SK-N-SH treated with all-trans-retinoic acid at 6 μM for 48 hours (cell line): ENCODE measurements around the gene TEX11.

Source experiments
- ATAC-seq: fragments of 200-7000 bp; cut with Tn5 transposase; 3 replicates; pipeline ENCODE4 v1.9.1; 2020; ENCODE audit warnings: mild to moderate bottlenecking, moderate library complexity
- ARNTL ChIP-seq: fragments of 450-650 bp; formaldehyde crosslinking; IDR thresholded peaks from 2 replicates; pipeline ENCODE4 v1.5.0; 2020; ENCODE audit warnings: low read depth, mild to moderate bottlenecking, moderate library complexity, borderline replicate concordance
- CSDC2 ChIP-seq: fragments of 250-450 bp; sonication (Bioruptor Pico); IDR thresholded peaks from 2 replicates; pipeline ENCODE4 v1.5.0; 2020; ENCODE audit warnings: mild to moderate bottlenecking, moderate library complexity
- CSRNP3 ChIP-seq: fragments of 250-450 bp; sonication (Bioruptor Pico); IDR thresholded peaks from 2 replicates; pipeline ENCODE4 v1.5.1; 2021; ENCODE audit warnings: mild to moderate bottlenecking, moderate library complexity
- ESRRG ChIP-seq: fragments of 250-450 bp; sonication (Bioruptor Pico); IDR thresholded peaks from 2 replicates; pipeline ENCODE4 v1.6.1; 2021; ENCODE audit warnings: mild to moderate bottlenecking
- GLIS3 ChIP-seq: fragments of 250-450 bp; sonication (Bioruptor Pico); IDR thresholded peaks from 2 replicates; pipeline ENCODE4 v1.5.0; 2020; ENCODE audit warnings: mild to moderate bottlenecking, moderate library complexity
- ISL1 ChIP-seq: fragments of 250-450 bp; sonication (Bioruptor Pico); IDR thresholded peaks from 2 replicates; pipeline ENCODE4 v2.1.2; 2022; ENCODE audit warnings: mild to moderate bottlenecking, moderate library complexity
- OSR1 ChIP-seq: fragments of 250-450 bp; sonication (Bioruptor Pico); IDR thresholded peaks from 2 replicates; pipeline ENCODE4 v1.8.0; 2022; ENCODE audit warnings: moderate library complexity, mild to moderate bottlenecking, inconsistent platforms
- POU6F1 ChIP-seq: fragments of 250-450 bp; sonication (Bioruptor Pico); IDR thresholded peaks from 2 replicates; pipeline ENCODE4 v1.8.0; 2021; ENCODE audit warnings: low read depth, mild to moderate bottlenecking, moderate library complexity, borderline replicate concordance
- PPARA ChIP-seq: fragments of 250-450 bp; sonication (Bioruptor Pico); IDR thresholded peaks from 2 replicates; pipeline ENCODE4 v1.5.0; 2020; ENCODE audit warnings: mild to moderate bottlenecking, borderline replicate concordance
- RARB ChIP-seq: fragments of 250-450 bp; sonication (Bioruptor Pico); IDR thresholded peaks from 2 replicates; pipeline ENCODE4 v1.8.0; 2021; ENCODE audit warnings: mild to moderate bottlenecking, moderate library complexity
- SNAI2 ChIP-seq: fragments of 250-450 bp; sonication (Bioruptor Pico); IDR thresholded peaks from 2 replicates; pipeline ENCODE4 v1.5.0; 2020; ENCODE audit warnings: mild to moderate bottlenecking, moderate library complexity
- TCF4 ChIP-seq: fragments of 250-450 bp; sonication (Bioruptor Pico); IDR thresholded peaks from 2 replicates; pipeline ENCODE4 v1.8.0; 2021; ENCODE audit warnings: mild to moderate bottlenecking, moderate library complexity, borderline replicate concordance
- TOX ChIP-seq: fragments of 250-450 bp; sonication (Bioruptor Pico); IDR thresholded peaks from 2 replicates; pipeline ENCODE4 v1.8.0; 2021; ENCODE audit warnings: mild to moderate bottlenecking, moderate library complexity, borderline replicate concordance
- ZC3H10 ChIP-seq: fragments of 250-450 bp; sonication (Bioruptor Pico); IDR thresholded peaks from 2 replicates; pipeline ENCODE4 v1.5.1; 2021; ENCODE audit warnings: mild to moderate bottlenecking, moderate library complexity
- ZFP3 ChIP-seq: fragments of 250-450 bp; sonication (Bioruptor Pico); IDR thresholded peaks from 2 replicates; pipeline ENCODE4 v1.5.0; 2020; ENCODE audit warnings: mild to moderate bottlenecking, moderate library complexity
- ZFP30 ChIP-seq: fragments of 450-650 bp; formaldehyde crosslinking; IDR thresholded peaks from 2 replicates; pipeline ENCODE4 v1.5.0; 2022; ENCODE audit warnings: mild to moderate bottlenecking, moderate library complexity
- ZNF565 ChIP-seq: fragments of 450-650 bp; formaldehyde crosslinking; conservative IDR thresholded peaks from 2 replicates; pipeline ENCODE4 v1.5.0; 2020; ENCODE audit warnings: low read depth, mild to moderate bottlenecking, moderate library complexity
- ZNF70 ChIP-seq: fragments of 450-650 bp; formaldehyde crosslinking; IDR thresholded peaks from 2 replicates; pipeline ENCODE4 v1.5.0; 2020; ENCODE audit warnings: mild to moderate bottlenecking, moderate library complexity
- ZNF8 ChIP-seq: fragments of 450-650 bp; formaldehyde crosslinking; IDR thresholded peaks from 2 replicates; pipeline ENCODE4 v1.5.0; 2020; ENCODE audit warnings: mild to moderate bottlenecking, moderate library complexity
- TF ChIP-seq, protein P1 (sequence below): fragments of 250-450 bp; sonication (Bioruptor Pico); IDR thresholded peaks from 2 replicates; pipeline ENCODE4 v1.5.1; 2020; ENCODE audit warnings: low read depth, mild to moderate bottlenecking, moderate library complexity
- TF ChIP-seq, protein P2 (sequence below): fragments of 250-450 bp; sonication (Bioruptor Pico); IDR thresholded peaks from 2 replicates; pipeline ENCODE4 v1.5.0; 2020; ENCODE audit warnings: mild to moderate bottlenecking, moderate library complexity
- TF ChIP-seq, protein P3 (sequence below): fragments of 250-450 bp; sonication (Bioruptor Pico); IDR thresholded peaks from 2 replicates; pipeline ENCODE4 v1.8.0; 2020; ENCODE audit warnings: mild to moderate bottlenecking, moderate library complexity, borderline replicate concordance

TEX11 gene

GRCh38 chrX:70504772-70505450, 403.6 kb downstream of the TEX11 start:
- no peak for ATAC-seq
- TF ChIP-seq ZC3H10 (CRISPR knock-in tag), result no peak
- TF ChIP-seq, protein P1, sequence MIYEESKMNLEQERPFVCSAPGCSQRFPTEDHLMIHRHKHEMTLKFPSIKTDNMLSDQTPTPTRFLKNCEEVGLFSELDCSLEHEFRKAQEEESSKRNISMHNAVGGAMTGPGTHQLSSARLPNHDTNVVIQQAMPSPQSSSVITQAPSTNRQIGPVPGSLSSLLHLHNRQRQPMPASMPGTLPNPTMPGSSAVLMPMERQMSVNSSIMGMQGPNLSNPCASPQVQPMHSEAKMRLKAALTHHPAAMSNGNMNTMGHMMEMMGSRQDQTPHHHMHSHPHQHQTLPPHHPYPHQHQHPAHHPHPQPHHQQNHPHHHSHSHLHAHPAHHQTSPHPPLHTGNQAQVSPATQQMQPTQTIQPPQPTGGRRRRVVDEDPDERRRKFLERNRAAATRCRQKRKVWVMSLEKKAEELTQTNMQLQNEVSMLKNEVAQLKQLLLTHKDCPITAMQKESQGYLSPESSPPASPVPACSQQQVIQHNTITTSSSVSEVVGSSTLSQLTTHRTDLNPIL (CRISPR knock-in tag), result no peak
- TF ChIP-seq, protein P2, sequence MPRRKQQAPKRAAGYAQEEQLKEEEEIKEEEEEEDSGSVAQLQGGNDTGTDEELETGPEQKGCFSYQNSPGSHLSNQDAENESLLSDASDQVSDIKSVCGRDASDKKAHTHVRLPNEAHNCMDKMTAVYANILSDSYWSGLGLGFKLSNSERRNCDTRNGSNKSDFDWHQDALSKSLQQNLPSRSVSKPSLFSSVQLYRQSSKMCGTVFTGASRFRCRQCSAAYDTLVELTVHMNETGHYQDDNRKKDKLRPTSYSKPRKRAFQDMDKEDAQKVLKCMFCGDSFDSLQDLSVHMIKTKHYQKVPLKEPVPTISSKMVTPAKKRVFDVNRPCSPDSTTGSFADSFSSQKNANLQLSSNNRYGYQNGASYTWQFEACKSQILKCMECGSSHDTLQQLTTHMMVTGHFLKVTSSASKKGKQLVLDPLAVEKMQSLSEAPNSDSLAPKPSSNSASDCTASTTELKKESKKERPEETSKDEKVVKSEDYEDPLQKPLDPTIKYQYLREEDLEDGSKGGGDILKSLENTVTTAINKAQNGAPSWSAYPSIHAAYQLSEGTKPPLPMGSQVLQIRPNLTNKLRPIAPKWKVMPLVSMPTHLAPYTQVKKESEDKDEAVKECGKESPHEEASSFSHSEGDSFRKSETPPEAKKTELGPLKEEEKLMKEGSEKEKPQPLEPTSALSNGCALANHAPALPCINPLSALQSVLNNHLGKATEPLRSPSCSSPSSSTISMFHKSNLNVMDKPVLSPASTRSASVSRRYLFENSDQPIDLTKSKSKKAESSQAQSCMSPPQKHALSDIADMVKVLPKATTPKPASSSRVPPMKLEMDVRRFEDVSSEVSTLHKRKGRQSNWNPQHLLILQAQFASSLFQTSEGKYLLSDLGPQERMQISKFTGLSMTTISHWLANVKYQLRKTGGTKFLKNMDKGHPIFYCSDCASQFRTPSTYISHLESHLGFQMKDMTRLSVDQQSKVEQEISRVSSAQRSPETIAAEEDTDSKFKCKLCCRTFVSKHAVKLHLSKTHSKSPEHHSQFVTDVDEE, result no peak
- TF ChIP-seq ESRRG (CRISPR knock-in tag), result no peak
- no peak for TF ChIP-seq SNAI2 (CRISPR knock-in tag)
- TF ChIP-seq PPARA (CRISPR knock-in tag), result no peak
- TF ChIP-seq ZNF8 (CRISPR knock-in tag), result no peak
- TF ChIP-seq TCF4 (CRISPR knock-in tag), result no peak
- TF ChIP-seq, all 23 proteins: peak for 0

DNA sequence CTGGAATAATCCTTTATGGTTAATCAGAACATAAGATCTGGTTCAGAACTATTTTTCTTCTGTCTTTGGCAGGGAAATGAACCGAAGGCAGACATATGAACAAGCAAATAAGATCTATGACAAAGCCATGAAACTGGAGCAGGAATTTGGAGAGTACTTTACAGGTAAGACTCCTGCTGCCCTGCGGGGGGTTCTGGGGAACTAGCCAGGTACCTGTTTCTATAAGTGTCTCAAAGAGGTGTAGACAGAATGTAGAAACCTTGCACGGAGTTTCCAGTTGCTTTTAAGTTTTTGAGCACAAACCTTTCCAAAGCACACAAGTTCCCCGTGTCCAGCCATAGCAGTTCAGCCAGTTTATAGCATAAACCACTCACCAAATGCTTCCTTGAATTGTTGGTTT, 407.7 kb downstream of the TEX11 start:
- TF ChIP-seq ARNTL (no peak), GLIS3 (no peak), RARB (CRISPR knock-in tag) (no peak), TCF4 (CRISPR knock-in tag) (no peak), ZNF8 (CRISPR knock-in tag) (no peak), ESRRG (CRISPR knock-in tag) (no peak), PPARA (CRISPR knock-in tag) (no peak), TOX (no peak), ISL1 (CRISPR knock-in tag) (no peak), ZNF70 (CRISPR knock-in tag) (no peak), ZC3H10 (CRISPR knock-in tag) (no peak), ZNF565 (no peak), ZFP3 (CRISPR knock-in tag) (no peak), POU6F1 (no peak), ZFP30 (CRISPR knock-in tag) (no peak), CSRNP3 (CRISPR knock-in tag) (no peak), OSR1 (CRISPR knock-in tag) (no peak), CSDC2 (CRISPR knock-in tag) (no peak)
- TF ChIP-seq, protein P1 (CRISPR knock-in tag), result no peak
- TF ChIP-seq, protein P3, sequence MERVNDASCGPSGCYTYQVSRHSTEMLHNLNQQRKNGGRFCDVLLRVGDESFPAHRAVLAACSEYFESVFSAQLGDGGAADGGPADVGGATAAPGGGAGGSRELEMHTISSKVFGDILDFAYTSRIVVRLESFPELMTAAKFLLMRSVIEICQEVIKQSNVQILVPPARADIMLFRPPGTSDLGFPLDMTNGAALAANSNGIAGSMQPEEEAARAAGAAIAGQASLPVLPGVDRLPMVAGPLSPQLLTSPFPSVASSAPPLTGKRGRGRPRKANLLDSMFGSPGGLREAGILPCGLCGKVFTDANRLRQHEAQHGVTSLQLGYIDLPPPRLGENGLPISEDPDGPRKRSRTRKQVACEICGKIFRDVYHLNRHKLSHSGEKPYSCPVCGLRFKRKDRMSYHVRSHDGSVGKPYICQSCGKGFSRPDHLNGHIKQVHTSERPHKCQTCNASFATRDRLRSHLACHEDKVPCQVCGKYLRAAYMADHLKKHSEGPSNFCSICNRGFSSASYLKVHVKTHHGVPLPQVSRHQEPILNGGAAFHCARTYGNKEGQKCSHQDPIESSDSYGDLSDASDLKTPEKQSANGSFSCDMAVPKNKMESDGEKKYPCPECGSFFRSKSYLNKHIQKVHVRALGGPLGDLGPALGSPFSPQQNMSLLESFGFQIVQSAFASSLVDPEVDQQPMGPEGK (CRISPR knock-in tag), result no peak
- ATAC-seq, result no peak
